ENCODE measurements around the gene SNAP91.

DNA sequence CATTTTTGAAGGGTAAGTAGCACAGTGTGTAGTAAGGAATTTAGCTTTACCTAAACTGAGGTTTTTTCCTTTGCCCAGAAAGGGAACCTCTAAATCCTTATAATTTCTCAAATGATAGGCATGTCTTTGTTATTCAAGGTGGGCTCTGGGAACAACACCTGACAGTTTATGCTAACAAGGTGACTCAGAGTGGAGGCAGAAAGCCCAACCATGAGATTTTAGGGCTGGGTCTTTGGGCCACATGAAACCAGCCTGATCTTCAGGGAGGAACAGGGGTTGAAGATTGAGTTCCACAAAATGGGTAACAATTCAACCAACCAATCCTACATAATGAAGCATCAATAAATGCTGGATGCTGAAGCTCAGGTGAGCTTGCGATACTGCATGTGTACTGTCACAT lies 149.9 kb downstream of the SNAP91 start:
- TF ChIP-seq SUZ12 (IDR thresholded peaks at IDR 0.05; ENCODE audit: extremely low read depth, insufficient read depth, insufficient read length) (no peak), ZNF274 (IDR thresholded peaks at IDR 0.05; ENCODE audit: low read depth, low read length) (no peak), YY1 (IDR thresholded peaks at IDR 0.05; ENCODE audit: insufficient read depth, insufficient read length) (no peak)

All from NT2/D1 (cell line).